ENCODE measurements around the gene DACT3.

GRCh38 chr19:46613525-46613924 lies 47.5 kb downstream of the DACT3 start:
- TF ChIP-seq CTCF (IDR thresholded peaks at IDR 0.05; ENCODE audit: low read depth, low read length): no peak
- TF ChIP-seq EZH2phosphoT487 (IDR thresholded peaks at IDR 0.05; ENCODE audit: low read depth): no peak
